HG03520 (cell line): Measurements from ENCODE around the gene LMAN2.
"Not testable (repeated sequence)": the region's sequence is repeated elsewhere in the genome, so short reads cannot be mapped to it uniquely, and the experiment has no call there.

Experiments used
- ATAC-seq: cut with Tn5 transposase; IDR thresholded peaks from one replicate; pipeline ENCODE4 v1.9.1; 2021; ENCODE audit warnings: mild to moderate bottlenecking, moderate library complexity; ENCODE audit not compliant: unreplicated experiment

LMAN2 gene

DNA sequence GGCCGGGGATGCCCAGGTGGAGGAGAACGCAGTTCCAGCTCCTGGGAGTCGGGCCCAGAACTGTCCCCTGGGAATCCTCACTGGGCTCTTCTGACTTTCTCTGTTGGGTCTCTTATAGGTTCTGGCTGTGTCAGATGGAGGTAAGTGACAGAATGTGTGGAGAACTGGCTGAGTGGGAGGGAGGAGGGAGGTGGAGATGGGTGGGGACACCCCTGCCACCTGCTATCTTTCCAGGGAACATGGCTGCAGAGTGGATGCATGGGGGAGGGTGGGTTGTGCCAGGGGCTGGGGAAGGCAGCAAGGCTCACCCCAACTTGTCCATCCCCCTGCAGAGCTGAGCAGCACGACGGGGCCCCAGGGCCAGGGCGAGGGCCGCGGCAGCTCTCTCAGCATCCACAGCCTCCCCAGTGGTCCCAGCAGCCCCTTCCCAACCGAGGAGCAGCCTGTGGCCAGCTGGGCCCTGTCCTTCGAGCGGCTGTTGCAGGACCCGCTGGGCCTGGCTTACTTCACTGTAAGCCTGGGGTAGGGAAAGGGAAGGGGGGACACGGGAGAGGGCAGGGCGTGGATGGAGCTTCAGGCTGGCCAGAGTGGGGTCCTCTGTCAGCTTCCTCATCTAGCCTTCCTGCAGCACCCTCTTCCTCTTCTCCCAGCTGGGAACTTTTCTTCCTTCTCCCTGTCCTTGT, 14.5 kb upstream of the LMAN2 start:
- no peak for ATAC-seq

DNA sequence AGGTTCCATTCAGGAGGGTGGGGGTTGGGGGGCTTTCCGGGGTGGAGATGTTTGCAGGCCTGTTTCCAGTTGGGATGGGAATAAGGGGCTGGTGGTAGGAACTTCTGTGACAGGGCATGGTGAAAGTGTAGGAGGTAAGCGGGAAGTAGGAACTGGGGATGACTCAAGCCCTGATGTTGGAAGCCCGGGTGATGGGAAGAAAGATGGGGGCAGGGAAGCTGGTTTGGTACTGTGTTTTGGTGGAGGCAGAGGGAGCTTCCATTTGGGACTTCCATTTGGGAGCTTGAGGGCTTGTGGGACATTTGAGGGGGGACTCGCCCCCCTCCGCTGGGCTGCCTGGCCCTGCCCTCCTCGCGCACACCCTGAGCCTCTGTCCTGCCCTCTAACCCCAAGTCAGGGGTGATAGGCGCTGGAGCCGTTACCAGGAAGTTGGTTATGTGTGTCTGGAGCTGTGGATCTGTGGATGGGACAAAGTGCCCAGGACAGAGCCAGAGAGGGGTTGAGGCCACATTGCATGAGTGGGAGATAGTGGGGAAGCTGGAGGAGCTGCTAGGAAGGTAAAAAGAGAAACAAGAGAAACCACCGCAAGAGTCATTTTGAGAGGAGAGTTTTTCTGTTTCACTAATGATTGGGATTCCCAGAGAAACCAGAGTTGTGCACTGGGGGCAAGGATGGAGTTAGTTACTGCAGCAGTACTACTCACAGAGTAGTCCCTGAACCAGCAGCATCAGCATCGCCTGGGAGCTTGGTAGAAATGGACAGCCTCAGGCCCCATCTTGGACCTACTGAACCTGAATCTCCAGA, 12.9 kb upstream of the LMAN2 start:
- ATAC-seq: no peak

DNA sequence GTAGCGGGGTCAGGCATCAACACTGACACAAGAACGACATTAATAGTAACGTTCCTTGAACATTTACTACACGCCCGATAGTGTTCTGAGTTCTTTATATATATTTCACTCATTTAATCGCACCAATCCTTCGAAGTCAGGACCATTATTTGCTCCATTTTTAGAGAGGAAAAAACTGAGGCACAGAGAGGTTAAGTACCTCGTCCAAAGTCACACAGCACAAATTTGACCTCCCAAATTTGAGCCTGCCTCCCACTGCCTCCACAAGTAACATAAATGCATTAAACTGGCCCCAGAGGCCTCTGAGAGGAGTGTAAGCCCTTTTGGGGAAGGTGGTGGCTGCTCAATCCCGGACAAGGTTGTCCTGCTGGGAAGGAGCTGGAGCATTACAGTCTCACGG, 12.1 kb upstream of the LMAN2 start:
- no peak for ATAC-seq

DNA sequence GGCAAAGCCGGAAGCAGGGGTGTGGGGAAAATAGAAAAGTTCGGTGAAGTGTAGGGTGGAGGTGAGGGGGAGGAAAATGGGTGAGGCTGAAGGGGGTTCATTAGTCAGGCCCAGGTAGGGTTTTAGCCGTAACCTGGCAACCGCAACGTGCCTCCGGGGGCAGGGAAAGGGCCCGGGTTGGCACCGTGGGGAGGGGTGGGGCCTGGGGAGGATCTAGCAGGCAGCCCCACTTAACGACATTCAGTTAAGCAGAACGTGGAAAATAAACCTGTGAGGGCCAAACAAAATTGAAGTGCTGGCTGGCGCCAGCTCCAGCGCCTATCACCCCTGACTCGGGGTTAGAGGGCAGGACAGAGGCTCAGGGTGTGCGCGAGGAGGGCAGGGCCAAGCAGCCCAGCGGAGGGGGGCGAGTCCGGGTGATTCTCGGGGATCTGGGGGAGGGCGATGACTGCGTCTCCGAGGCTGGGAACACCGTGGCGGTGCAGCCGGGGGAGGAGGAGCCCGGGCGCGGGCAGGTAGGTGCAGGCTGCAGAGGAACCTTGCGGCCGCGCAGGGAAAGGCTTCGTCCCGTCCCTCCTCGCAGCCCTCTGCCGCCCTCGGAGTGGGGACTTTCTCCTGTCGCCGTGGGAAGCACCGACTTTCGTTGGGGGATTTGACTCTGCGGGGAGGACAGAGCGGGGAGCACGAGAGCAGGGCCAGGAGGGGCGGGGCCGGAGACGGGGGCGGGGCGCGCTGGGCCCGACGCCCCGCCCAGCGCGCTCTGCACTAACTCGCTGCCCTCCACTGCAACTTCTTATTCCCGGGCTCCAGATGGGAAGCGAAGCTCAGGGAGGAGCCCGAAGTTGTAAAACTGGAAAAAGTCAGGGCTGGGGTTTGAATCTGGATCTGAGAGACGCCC, 11.4 kb upstream of the LMAN2 start:
- ATAC-seq: peak; percentile 31

DNA sequence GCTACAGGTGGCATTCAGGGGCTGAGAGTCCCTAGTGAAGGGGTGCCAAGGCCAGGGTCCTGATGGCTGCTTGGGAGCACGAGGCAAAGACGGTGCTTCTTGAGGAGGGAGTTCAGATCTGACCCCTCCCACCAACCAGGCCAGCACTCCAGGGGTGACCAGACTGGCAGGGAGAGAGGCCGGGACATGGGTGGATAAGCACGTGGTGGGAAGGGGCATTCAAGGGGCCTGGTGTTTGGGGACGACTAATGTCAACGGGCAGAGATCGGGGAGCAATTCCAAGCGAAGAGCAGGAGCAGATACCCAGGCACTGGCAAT, 10.8 kb upstream of the LMAN2 start:
- ATAC-seq: no peak

DNA sequence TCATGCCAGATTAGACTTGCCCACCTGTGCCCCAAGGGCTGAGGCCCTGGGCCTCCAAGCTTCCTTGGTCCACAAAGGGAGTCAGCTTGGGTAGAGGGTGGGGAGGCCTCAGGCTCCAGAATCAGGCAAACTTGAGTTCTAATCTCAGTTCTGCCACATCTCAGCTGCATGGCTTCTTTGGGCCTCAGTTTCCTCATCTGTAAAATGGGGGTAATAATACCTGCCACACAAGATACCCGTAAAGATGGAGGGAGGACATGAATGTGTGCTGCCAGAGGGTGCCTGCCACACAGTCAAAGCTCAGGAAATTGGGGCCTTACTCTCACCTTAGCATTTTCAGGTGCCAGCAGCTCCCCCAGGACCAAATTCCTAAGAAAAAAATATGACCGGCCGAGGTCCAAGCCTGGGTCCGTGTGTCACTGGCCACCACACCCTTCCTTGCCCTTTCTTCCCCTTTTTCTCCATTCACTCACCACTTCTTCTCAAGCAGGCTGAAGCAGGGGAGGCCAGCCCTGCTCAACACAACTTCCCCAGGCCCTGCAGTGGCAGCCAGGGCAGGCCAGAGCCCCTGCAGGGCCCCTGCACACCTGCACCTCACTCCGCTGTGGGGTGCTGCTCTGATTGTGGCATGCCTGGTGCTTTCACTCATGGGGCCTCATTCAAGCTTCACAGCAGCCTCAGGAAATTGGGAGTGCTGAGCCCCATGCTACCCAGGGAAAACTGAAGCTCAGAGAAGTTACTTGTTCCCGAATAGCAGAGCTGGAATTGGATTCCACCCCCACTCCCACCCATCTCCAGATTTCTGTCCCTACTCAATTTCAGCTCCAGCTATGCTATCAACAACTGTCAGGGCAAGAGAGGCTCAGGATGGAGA, 10.2 kb upstream of the LMAN2 start:
- ATAC-seq: no peak

DNA sequence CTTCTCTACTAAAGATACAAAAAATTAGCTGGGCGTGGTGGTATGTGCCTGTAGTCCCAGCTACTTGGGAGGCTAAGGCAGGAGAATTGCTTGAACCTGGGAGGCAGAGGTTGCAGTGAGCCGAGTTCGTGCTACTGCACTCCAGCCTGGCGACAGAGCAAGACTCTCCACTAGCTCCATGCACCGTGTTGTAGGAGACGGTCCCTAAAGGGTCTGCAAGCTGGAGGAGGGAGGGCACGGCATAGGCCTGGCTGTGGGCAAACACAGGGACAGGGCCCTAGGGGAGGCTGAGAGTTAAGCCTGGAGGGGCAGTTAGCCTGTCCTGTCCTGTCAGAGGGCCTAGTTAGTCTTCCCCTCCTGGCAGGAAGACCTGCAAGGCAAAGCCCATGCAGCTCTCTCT, 9.3 kb upstream of the LMAN2 start:
- ATAC-seq: not testable (repeated sequence)

DNA sequence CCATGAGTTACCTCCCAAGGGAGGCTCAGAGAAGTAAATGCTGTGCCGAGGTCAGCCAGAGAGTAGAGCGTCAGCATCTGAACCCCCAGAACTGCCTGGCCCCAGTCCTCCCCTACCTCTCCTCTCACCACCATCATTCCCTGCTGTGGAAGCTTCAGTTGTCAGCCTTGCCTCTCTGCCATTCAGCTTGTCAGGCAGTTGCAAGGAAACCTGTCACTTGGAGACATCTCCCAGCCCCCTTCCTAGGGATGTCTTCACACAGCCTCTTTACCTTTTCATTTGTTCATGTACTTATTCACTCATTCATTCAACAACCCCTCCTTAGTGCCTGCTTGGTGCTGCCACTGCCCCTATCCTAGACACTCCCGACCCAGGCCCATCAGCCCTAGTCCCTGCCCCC, 8.4 kb upstream of the LMAN2 start:
- no peak for ATAC-seq

DNA sequence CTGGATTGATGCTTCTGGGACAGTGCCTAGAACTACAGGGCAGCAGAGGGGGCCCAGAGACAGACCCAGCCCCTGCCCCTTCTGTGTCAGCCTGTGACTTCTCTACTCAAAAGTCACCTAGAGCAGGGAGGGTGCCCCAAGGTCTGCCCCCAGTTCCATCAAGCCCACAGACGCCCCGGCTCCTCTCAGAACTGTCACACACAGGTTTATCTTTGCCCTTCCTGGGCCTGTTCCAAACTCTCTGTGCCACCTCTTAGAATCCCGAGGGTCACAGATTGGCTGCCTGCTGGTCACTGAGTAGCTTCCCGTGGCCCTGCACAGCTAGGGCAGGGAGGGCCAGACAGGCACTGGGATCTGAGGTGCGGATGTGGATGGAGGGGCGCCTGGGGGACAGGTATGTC, 8.0 kb upstream of the LMAN2 start:
- no peak for ATAC-seq

DNA sequence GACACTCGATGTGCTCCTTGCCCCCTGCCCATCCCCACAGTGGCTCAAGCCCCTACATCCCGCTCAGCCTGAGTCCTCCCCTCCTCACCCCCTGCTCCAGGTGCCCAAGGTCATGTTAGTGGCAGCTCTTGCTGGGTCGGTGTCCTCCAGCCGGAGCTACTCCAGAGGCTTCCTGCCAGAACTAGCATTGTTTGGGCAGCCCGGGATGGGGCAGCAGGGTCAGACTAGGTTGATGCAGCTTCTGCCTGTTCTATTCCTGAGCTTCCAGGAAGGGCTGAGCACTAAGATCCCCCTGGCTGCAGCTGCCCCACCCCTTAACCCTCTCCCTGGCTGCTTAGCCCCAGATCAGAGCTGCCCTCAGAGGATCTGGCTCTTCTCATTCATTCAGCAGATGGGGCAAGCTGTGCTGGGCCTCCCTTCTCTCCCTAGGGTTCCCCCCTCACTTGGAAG, 6.9 kb upstream of the LMAN2 start:
- no peak for ATAC-seq

DNA sequence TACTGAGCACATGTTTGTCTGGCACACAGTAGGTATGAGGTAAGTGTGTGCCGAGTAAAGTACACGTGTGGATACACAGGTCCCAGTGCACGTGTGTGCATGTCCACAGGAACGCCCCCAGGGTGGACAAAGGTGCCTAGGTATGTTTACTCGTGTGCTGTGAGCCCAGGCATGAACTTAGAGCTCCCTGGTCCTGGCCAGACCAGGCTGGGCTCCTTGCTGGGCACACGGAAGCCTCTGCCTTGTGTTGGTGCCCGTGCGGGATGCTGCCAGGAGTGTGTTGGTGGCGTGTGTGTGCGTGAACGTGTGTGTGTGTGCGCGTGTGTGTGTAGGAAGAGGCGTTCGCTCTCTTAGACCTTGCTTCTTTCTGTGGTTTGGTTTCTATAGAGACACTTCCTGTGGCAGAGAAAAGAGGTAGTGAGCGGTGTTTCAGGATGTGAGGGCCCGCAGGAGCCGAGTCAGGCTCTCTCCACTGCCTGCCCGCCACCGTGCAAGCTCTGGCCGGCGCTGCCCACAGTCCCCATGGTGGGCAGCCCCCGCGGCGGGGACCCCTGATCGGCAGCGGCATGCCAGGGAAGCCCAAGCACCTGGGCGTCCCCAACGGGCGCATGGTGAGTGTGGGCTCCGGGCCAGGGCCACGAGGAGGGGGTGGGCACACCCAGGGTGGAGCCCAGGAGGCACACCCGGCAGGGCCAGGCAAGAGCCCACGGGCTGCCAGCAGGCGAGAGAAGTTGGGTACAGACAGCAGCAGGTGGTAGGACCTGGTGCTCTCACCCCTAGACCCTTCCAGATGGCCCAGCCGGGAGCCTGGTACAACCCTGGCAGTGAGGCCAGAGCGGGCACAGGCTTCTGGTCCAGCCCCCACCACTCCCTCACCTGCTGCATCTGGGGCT, 6.2 kb upstream of the LMAN2 start, which contains the start of gene RGS14:
RGS14 (plus strand) TSS at position 466 of the 893 bp plus-strand sequence; CDS start at position 567, 101 bp downstream.
- ATAC-seq: peak; percentile 89

DNA sequence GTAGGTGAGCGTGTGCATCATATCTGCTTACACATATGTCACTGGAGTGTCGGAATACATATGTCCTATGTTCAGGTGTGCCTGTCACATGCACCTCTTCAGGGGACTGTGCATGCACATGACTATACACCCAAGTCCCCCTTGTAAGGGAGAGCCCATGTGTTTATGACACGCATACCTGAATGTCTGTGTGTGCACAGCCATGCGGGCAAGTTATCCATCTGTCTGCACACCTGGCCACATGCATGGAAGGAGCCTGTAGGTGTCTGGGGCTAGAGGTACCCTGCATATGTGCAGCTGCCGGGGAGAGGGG, 5.6 kb upstream of the LMAN2 start:
- ATAC-seq: no peak

DNA sequence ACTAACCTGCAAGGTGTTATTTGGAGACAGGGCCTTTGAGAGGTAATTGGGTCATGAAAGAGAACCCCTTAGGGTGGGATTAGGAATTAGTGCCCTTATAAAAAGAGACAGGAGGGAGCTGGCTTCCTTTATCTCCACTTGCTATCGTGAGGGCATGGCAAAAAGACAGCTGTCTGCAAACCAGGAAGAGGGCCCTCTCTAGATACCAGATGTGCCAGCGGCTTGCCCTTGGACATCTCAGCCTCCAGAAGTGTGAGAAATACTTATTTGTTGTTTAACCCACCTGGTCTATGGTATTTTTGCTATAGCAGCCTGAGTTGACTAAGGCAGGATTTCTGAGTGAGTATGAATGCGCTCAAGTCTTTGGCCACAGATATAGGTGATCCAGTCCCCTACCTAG, 5.3 kb upstream of the LMAN2 start:
- no peak for ATAC-seq

DNA sequence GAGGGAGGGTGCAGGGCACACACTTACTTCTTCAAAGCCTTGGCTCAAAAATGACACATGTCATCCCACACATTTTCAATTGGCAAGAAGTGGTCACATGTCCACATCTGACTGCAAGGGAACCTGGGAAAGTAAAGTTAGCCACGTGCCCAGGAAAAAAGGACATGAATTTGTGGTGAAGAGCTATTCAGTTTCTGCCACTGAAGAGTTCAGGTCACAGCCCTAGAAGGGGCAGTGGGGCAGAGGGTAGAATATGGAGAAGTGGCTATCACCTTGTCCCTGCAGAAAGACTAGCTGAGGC, 4.3 kb upstream of the LMAN2 start:
- no peak for ATAC-seq

DNA sequence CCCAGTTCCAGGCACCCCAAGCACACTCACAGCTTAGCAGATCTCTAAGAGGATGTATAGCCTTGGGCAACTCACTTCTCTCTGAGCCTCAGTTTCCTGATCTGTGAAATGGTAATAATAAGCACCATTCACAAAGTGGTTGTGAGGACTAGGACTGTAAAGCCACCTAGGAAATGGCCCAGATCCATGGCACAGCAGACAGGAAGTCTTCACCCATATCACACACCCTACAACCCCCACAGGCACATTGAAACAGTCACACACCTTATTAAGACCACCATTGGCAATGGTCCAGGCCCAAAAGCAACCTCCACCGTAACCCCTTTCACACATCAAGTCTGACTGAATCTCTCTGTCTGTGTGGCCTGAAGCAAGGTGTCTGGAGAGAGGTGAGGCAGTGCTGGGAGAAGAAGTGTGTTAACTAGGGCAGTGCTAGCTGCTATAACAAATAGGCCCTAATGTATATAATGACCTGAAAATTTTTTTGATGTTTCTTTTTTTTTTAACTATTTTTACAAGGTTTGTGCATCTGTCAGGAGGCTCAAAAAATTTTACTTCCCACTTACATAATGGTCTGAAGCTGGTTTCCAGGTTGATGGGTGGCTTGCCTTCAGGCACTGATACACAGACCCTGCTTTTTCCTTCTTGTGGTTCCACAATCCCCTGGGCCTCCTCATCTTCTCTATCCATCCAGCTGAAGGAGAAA, 3.8 kb upstream of the LMAN2 start:
- ATAC-seq: no peak

DNA sequence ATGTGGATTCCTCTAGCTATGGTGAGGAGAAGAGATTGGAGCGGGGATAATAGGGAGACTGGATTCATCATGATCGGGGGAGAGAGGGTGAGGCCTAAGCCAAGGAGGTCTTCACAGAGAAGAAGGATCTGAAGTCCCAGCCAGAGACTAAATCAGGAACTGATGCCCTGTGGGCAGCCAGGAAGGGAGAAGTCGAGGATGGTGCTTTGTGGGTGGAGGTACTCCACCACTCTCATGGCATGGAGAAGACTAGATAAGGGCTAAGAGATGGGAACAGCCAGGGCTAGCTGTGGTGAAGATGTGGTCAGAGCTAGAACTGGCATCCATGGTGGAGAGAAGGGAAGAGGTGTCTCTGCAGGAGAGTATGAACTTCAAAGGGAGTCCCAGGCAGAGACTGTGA, 3.2 kb upstream of the LMAN2 start:
- ATAC-seq: no peak

DNA sequence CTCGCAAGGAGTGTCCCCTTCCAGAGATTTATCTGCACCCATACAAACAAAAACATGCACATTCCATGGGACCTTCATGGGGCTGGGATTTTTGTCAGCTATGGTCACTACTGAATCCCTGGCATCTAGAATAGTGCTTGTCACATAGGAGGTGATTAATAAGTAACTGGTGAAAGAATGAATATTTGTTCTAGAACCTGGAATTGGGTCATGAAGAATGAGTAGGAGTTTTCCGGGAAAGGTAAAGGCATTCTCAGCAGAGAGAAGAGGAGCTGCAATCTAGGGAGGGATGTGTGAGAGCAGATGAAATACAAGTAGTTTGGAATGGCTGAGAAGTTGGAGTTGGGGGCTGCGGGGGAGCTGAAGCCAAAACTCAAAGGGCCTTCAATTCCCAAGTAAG, 2.8 kb upstream of the LMAN2 start:
- no peak for ATAC-seq

DNA sequence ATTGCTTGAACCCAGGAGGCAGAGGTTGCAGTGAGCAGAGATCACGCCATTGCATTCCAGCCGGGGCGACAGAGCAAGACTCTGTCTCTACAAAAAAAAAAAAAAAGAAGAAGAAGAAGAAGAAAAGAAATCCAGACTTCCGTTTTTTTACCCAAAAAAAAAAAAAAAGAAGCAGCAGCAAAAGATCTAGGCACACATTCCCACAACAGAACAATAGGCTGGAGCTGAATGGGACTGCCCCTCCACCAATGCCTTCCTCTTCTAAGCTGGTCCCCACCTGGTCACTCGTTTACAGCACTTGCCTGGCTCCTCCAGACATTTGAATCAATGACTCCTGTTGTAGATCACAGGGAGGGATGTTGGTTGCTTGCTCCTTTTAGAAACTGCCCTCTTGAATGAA, 1.6 kb upstream of the LMAN2 start:
- ATAC-seq: no peak

DNA sequence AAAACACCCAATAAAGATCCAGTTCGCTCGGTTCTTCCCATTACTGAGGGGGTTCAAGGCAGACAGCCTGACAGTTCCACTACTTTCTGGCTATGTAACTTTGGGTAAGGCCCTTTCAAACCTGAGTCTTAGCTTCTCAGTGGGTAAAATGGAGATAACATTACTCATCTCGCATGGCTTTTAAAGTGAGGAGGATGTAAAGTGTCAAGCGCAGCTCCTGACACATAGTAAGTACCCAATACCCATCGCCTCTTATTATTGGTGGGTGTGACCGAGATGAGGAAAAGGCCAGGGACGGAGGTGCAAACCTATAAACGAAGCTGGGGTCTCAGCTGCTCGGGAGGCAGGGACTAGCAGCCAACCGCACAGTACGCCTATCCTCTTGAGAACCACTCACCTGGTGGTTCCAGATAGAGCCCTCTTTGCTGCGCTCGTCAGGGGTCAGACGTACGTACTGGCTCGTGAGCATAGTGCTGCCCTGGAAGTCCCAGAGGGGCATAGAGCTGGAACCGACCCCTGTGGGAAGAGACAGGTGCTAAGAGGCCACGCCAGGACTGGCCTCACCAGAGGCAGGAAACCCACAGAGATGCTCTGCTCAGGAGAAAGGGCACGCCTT, 584 bp downstream of the LMAN2 start:
- ATAC-seq: peak; percentile 5
